HG02678 (cell line): ENCODE results near the gene SYK.

Experiments used
- ATAC-seq: cut with Tn5 transposase; IDR thresholded peaks from one replicate; pipeline ENCODE4 v1.9.1; 2021; ENCODE audit warnings: mild to moderate bottlenecking, moderate library complexity; ENCODE audit not compliant: unreplicated experiment

Gene SYK

GRCh38 chr9:90900130-90900529, 98.5 kb downstream of the SYK start:
- ATAC-seq: no peak

- ATAC-seq: no peak
Measured at GRCh38 chr9:90901933-90902332, 100.3 kb downstream of the SYK start.

GRCh38 chr9:90903766-90904424, 102.3 kb downstream of the SYK start:
- no peak for ATAC-seq

- no peak for ATAC-seq
Measured at GRCh38 chr9:90904706-90905478, 103.3 kb downstream of the SYK start.

- no peak for ATAC-seq
Measured at GRCh38 chr9:90905822-90906221, 104.2 kb downstream of the SYK start.

GRCh38 chr9:90906316-90907055, 104.9 kb downstream of the SYK start:
- no peak for ATAC-seq

GRCh38 chr9:90907056-90907445, 105.4 kb downstream of the SYK start:
- no peak for ATAC-seq

GRCh38 chr9:90907790-90908189, 106.2 kb downstream of the SYK start:
- no peak for ATAC-seq

GRCh38 chr9:90909225-90909624, 107.6 kb downstream of the SYK start:
- ATAC-seq: no peak

- no peak for ATAC-seq
Measured at GRCh38 chr9:90909747-90910283, 108.2 kb downstream of the SYK start.

GRCh38 chr9:90914196-90914595, 112.6 kb downstream of the SYK start:
- no peak for ATAC-seq

GRCh38 chr9:90914868-90915483, 113.4 kb downstream of the SYK start:
- ATAC-seq: peak; percentile 92

- no peak for ATAC-seq
Measured at GRCh38 chr9:90915693-90916092, 114.1 kb downstream of the SYK start.

GRCh38 chr9:90916147-90916734, 114.6 kb downstream of the SYK start:
- ATAC-seq: no peak

- ATAC-seq: no peak
Measured at GRCh38 chr9:90919883-90920282, 118.3 kb downstream of the SYK start.

- no peak for ATAC-seq
Measured at GRCh38 chr9:90921104-90921503, 119.5 kb downstream of the SYK start.

GRCh38 chr9:90921969-90922368, 120.3 kb downstream of the SYK start:
- no peak for ATAC-seq

- ATAC-seq: no peak
Measured at GRCh38 chr9:90925581-90926257, 124.1 kb downstream of the SYK start.

GRCh38 chr9:90926936-90927335, 125.3 kb downstream of the SYK start:
- ATAC-seq: no peak

GRCh38 chr9:90927496-90927895, 125.9 kb downstream of the SYK start:
- no peak for ATAC-seq
